Measurements from ENCODE around the gene PRKN.

The PRKN gene

DNA sequence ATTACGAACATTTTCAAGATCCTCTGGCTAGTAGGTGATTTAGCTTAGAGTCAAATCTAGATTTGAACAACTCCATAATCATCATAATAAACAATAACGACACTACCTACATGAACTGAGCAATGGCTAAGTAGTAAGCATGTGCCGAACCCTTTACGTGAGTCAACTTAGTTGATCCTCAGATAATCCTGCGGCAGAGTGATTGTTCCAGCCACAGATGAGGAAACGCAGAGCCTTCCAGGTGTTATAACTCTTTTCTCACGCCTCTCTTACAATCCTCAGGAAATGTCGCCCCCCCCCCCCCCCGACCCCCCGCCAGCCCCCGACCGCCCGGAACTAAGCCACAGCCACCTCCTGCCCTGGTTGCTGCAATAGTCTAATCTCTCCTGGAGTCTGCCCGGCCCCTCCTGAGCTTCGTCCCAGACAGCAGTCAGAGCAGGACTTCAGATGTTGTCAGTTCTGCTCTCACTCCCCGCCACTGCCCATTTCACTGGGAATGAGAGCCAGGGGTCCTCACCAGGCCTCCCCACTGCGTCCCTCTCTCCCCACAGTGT, 1312.2 kb downstream of the PRKN start:
- peak overlapping the region; percentile 4; the same call in 1 of the 2 replicates for H3K4me3 ChIP-seq (ENCODE audit: low read depth, low read length)
- DNase-seq: peak; percentile 67
- H3K27ac ChIP-seq: no peak overlapping the region
- H3K27me3 ChIP-seq (ENCODE audit: insufficient read depth, low read depth, severe bottlenecking): no peaks in the 10 kb centered on the region
- H3K36me3 ChIP-seq: no peaks in the 10 kb centered on the region
- H3K9me3 ChIP-seq (ENCODE audit: severe bottlenecking): no peaks in the 10 kb centered on the region
- TF ChIP-seq, protein P1, sequence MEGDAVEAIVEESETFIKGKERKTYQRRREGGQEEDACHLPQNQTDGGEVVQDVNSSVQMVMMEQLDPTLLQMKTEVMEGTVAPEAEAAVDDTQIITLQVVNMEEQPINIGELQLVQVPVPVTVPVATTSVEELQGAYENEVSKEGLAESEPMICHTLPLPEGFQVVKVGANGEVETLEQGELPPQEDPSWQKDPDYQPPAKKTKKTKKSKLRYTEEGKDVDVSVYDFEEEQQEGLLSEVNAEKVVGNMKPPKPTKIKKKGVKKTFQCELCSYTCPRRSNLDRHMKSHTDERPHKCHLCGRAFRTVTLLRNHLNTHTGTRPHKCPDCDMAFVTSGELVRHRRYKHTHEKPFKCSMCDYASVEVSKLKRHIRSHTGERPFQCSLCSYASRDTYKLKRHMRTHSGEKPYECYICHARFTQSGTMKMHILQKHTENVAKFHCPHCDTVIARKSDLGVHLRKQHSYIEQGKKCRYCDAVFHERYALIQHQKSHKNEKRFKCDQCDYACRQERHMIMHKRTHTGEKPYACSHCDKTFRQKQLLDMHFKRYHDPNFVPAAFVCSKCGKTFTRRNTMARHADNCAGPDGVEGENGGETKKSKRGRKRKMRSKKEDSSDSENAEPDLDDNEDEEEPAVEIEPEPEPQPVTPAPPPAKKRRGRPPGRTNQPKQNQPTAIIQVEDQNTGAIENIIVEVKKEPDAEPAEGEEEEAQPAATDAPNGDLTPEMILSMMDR (IDR thresholded peaks at IDR 0.05; ENCODE audit: low read depth, low read length): no peak

DNA sequence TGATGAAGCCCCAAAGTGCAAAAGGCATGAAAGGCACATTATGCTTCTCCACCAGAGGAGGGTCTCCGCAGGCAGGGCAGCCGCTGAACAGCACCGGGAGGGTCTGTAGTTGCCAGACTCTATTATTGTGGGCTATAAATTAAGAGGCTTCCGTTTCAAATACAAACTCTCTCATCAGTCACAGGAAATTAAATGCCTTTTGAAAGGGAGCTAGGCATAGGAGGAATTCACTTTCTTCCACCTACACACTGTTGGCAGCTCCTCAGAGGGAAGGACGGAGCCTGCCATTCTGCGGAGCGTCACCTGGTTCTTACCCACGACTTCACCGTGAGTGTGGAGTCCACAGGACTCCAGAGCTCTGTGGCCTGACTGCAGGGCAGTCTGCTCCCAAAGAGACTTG, 1312.9 kb downstream of the PRKN start:
- Histone ChIP-seq H3K36me3 (no peaks in the 10 kb centered on the region), H3K4me3 (ENCODE audit: low read depth, low read length) (no peak overlapping the region), H3K27me3 (ENCODE audit: insufficient read depth, low read depth, severe bottlenecking) (no peaks in the 10 kb centered on the region), H3K9me3 (ENCODE audit: severe bottlenecking) (no peaks in the 10 kb centered on the region), H3K27ac (no peak overlapping the region)
- no peak for DNase-seq
- TF ChIP-seq, protein P1 (IDR thresholded peaks at IDR 0.05; ENCODE audit: low read depth, low read length): no peak

DNA sequence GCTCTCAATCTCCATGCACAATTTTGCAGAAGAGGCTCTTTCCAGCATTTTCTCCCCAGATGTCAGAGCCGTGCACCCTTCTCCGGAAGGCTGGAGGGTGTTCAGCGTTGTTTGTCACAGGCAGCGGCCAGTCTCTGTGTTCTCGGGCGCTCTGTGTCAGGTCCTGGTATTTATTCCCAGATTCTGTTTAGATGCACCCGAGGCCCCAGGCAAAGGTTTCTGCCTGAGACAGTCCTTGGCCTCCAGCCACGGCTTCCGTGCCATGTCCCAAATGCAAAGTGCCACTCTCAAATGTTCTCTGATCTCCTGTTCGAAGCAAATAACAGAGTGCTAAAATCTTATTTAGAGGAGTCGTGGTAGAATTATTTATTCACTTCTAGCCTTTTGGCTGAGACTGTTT, 1313.4 kb downstream of the PRKN start:
- no peak for DNase-seq
- TF ChIP-seq, protein P1 (IDR thresholded peaks at IDR 0.05; ENCODE audit: low read depth, low read length): no peak
- Histone ChIP-seq H3K27ac (no peak overlapping the region), H3K4me3 (ENCODE audit: low read depth, low read length) (no peak overlapping the region), H3K36me3 (no peaks in the 10 kb centered on the region), H3K9me3 (ENCODE audit: severe bottlenecking) (no peaks in the 10 kb centered on the region), H3K27me3 (ENCODE audit: insufficient read depth, low read depth, severe bottlenecking) (no peaks in the 10 kb centered on the region)

DNA sequence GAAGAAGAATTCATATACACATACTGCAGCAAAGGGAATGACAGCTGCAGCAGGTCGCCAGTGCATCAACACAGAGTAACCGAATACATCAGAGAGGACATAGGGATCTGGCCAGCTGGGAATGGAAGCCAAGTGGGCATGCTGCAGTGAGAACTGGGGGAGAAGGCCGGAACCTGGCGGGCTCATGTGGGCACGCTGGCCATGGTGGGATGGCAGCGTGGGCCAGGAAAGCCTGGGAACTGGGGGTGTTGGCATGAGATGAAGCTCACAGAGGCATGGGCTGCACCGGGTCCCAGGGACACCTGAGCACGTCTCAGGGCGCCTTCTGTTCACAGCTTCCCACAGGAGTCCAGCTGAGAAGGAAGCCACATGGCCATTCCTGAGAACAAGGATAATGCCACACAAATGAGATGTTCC, 1314.2 kb downstream of the PRKN start:
- Histone ChIP-seq H3K9me3 (ENCODE audit: severe bottlenecking) (no peaks in the 10 kb centered on the region), H3K4me3 (ENCODE audit: low read depth, low read length) (no peak overlapping the region), H3K27ac (no peak overlapping the region), H3K36me3 (no peaks in the 10 kb centered on the region), H3K27me3 (ENCODE audit: insufficient read depth, low read depth, severe bottlenecking) (no peaks in the 10 kb centered on the region)
- TF ChIP-seq, protein P1 (IDR thresholded peaks at IDR 0.05; ENCODE audit: low read depth, low read length): no peak
- DNase-seq: no peak

DNA sequence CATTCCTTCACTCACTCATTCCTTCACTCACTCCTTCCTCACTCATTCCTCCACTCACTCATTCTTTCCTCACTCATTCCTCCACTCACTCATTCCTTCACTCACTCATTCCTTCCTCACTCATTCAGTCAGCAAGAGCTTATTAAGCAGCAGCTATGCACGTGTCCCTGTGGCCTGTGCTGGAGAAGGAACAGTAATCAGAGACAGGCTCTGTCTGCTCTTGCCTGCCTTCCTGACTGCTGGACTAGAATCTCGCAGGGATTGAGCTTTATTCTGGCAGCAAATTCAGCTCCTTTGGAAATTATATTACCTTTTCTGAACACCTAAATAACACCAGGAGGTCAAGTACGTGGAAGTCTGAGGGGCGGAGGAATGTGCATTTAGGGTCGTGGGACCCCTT, 1314.8 kb downstream of the PRKN start:
- Histone ChIP-seq H3K27me3 (ENCODE audit: insufficient read depth, low read depth, severe bottlenecking) (no peaks in the 10 kb centered on the region), H3K4me3 (ENCODE audit: low read depth, low read length) (no peak overlapping the region), H3K27ac (no peak overlapping the region), H3K9me3 (ENCODE audit: severe bottlenecking) (no peaks in the 10 kb centered on the region), H3K36me3 (no peaks in the 10 kb centered on the region)
- no peak for DNase-seq
- TF ChIP-seq, protein P1 (IDR thresholded peaks at IDR 0.05; ENCODE audit: low read depth, low read length): no peak
